H1 (cell line): Measurements from ENCODE around the gene TNS2. TPM values are rescaled to one million over a fixed set of nuclear protein-coding genes. Genes with fewer than 3 reads are reported as not detected.

ENCODE experiments used
- USF2 ChIP-seq: IDR thresholded peaks from 2 replicates; pipeline ENCODE4 v1.6.1; 2011; ENCODE audit warnings: low read length, improper control_type of control experiment
- polyA plus RNA-seq, 7 experiments: library from polyadenylated mRNA; depleted of rRNA in 3 of 7; stranded (reverse) in 5 of 7; unstranded in 2 of 7; fragments of >200 nt in 5 of 7; fragments of 200-250 nt in 2 of 7; gene quantifications; 1 replicate in 5 of 7; 2 replicates in 1 of 7; 4 replicates in 1 of 7; pipeline versions ENCODE4 v1.2.1 to v1.2.3, GENCODE V29; 2011 to 2013; ENCODE audit warnings: missing spikeins in 2 of 7, mixed read lengths in 2 of 7
- total RNA-seq: library from RNA; stranded (reverse); fragmentation: NEBNext Ultra II Directional; extraction: Animal tissue kit (Norgen Biotek cat#: 25700); gene quantifications from 2 replicates; pipeline ENCODE4 v1.2.1, GENCODE V29; 2021

The TNS2 gene
- total and polyA plus RNA-seq, 2 of the 8 experiments (the other 6 are each of a cell fraction or from before 2014, with no cell fraction given): 2.8 to 4.7 TPM

GRCh38 chr12:53053218-53054111 lies 3.6 kb downstream of the TNS2 start (continued):
- TF ChIP-seq USF2: no peak
- TF ChIP-seq, all 59 proteins: peak for 10
